Breast epithelium (tissue), 4 donors: Measurements from ENCODE around the gene ALG1L2. TPM values are rescaled to one million over a fixed set of nuclear protein-coding genes. Genes with fewer than 3 reads are reported as not detected.
"Not testable (repeated sequence)": the region's sequence is repeated elsewhere in the genome, so short reads cannot be mapped to it uniquely, and the experiment has no call there.

Experiments used
- DNase-seq, 2 donors: peaks; one replicate each; pipeline ENCODE4 v3.0.0-alpha.2; 2019; ENCODE audit warnings: low spot score in 2 of 2
- H3K27ac ChIP-seq, 2 donors: fragments of 200-600 bp; sonication (generic) in 1 of 2; one replicate each; pipeline ENCODE4 v1.5.1; 2016 to 2019; ENCODE audit warnings: mild to moderate bottlenecking in 1 of 2
- H3K27me3 ChIP-seq, 2 donors: fragments of 200-600 bp; sonication (generic) in 1 of 2; one replicate each; pipeline versions ENCODE4 v1.5.1 to v1.6.0; 2017 to 2019; ENCODE audit warnings: control low read depth in 1 of 2, mild to moderate bottlenecking in 1 of 2
- H3K36me3 ChIP-seq: fragments of 200-600 bp; one replicate; pipeline ENCODE4 v1.5.1; 2019
- H3K4me1 ChIP-seq, 2 donors: fragments of 200-600 bp; sonication (generic); one replicate each; pipeline ENCODE4 v1.5.1; 2016 to 2019; ENCODE audit warnings: control low read depth in 1 of 2
- H3K4me3 ChIP-seq, 3 donors: fragments of 200-600 bp; sonication (generic); 1 replicate in 2 of 3; 2 replicates in 1 of 3; pipeline ENCODE4 v1.5.1; 2016 to 2019; ENCODE audit warnings: mild to moderate bottlenecking in 3 of 3, moderate library complexity in 2 of 3
- H3K9me3 ChIP-seq, 2 donors: fragments of 200-600 bp; sonication (generic) in 1 of 2; one replicate each; pipeline ENCODE4 v1.5.1; 2016 to 2019; ENCODE audit warnings: control low read depth in 1 of 2
- CTCF ChIP-seq, 3 donors: fragments of 450-650 bp; IDR thresholded peaks; one replicate each; pipeline ENCODE4 v1.5.1; 2016 to 2017; ENCODE audit warnings: antibody characterized with exemption in 3 of 3, mild to moderate bottlenecking in 3 of 3, moderate library complexity in 3 of 3
- POLR2A ChIP-seq: fragments of 450-650 bp; IDR thresholded peaks from one replicate; pipeline ENCODE4 v1.6.1; 2016; ENCODE audit warnings: antibody characterized with exemption, mild to moderate bottlenecking, moderate library complexity
- POLR2AphosphoS5 ChIP-seq, 3 donors: sonication (generic); formaldehyde crosslinking; IDR thresholded peaks; one replicate each; pipeline ENCODE4 v1.6.1; 2017; ENCODE audit warnings: antibody characterized with exemption in 3 of 3
- intact Hi-C: fragments of 100-400 bp; cut with DNase I; formaldehyde crosslinking; loops from one replicate; pipeline ENCODE4 v1.15.1; 2023; ENCODE audit warnings: low total_unique reads
- total RNA-seq, 3 donors: library from RNA; depleted of rRNA; stranded (reverse); fragments of >200 nt; gene quantifications; one replicate each; pipeline ENCODE4 v1.1.0, GENCODE V29; 2016

Gene ALG1L2
- total RNA-seq, 3 donors from 2014 or later, result 1.3 TPM; not detected in 2

GRCh38 chr3:130088061-130088460, 6.4 kb downstream of the ALG1L2 start:
- Histone ChIP-seq H3K27me3 (no peaks in the 10 kb centered on the region), H3K36me3 (no peaks in the 10 kb centered on the region), H3K27ac (no peak overlapping the region), H3K9me3 (no peaks in the 10 kb centered on the region), H3K4me3 (no peak overlapping the region), H3K4me1 (no peaks in the 10 kb centered on the region)
- DNase-seq, result no peak
- intact Hi-C loops, result no loop called here
- TF ChIP-seq CTCF (IDR thresholded peaks at IDR 0.05), result no peak

- intact Hi-C loops, H3K9me3 ChIP-seq, H3K4me1 ChIP-seq, H3K4me3 ChIP-seq, H3K36me3 ChIP-seq, DNase-seq, H3K27ac ChIP-seq, H3K27me3 ChIP-seq: not testable (repeated sequence)
Observed at GRCh38 chr3:130090681-130091080, 9.1 kb downstream of the ALG1L2 start.

GRCh38 chr3:130091958-130092357, 10.3 kb downstream of the ALG1L2 start:
- no peak overlapping the region for H3K27ac ChIP-seq
- intact Hi-C loops, result no loop called here
- TF ChIP-seq POLR2AphosphoS5 (IDR thresholded peaks at IDR 0.05) (no peak), POLR2A (no peak), CTCF (IDR thresholded peaks at IDR 0.05) (no peak)
- no peaks in the 10 kb centered on the region for H3K27me3 ChIP-seq
- H3K4me1 ChIP-seq, result no peaks in the 10 kb centered on the region
- no peak for DNase-seq
- no peaks in the 10 kb centered on the region for H3K9me3 ChIP-seq
- no peak overlapping the region for H3K4me3 ChIP-seq
- no peaks in the 10 kb centered on the region for H3K36me3 ChIP-seq

- H3K4me1 ChIP-seq, result no peaks in the 10 kb centered on the region
- intact Hi-C loops, result no loop called here
- TF ChIP-seq CTCF (IDR thresholded peaks at IDR 0.05), result no peak
- TF ChIP-seq POLR2AphosphoS5 (IDR thresholded peaks at IDR 0.05), result no peak
- no peak for TF ChIP-seq POLR2A
- no peaks in the 10 kb centered on the region for H3K27me3 ChIP-seq
- no peaks in the 10 kb centered on the region for H3K9me3 ChIP-seq
- DNase-seq, result no peak
- no peaks in the 10 kb centered on the region for H3K36me3 ChIP-seq
- H3K4me3 ChIP-seq, result no peak overlapping the region
- H3K27ac ChIP-seq, result no peak overlapping the region
Observed at GRCh38 chr3:130093741-130094391, 12.2 kb downstream of the ALG1L2 start.

GRCh38 chr3:130094491-130094941, 12.9 kb downstream of the ALG1L2 start:
- H3K27me3 ChIP-seq, H3K36me3 ChIP-seq, H3K9me3 ChIP-seq, H3K4me1 ChIP-seq, intact Hi-C loops, DNase-seq: not testable (repeated sequence)
- Histone ChIP-seq H3K27ac (peak overlapping the region in 1 of 2 donors; percentile 5), H3K4me3 (peak overlapping the region in 1 of 3 donors; percentile 3)

- H3K27me3 ChIP-seq, H3K36me3 ChIP-seq, H3K4me1 ChIP-seq, intact Hi-C loops, H3K9me3 ChIP-seq: not testable (repeated sequence)
- peak overlapping the region in 1 of 3 donors; percentile 45 for H3K4me3 ChIP-seq
- peak in 1 of 2 donors; percentile 58 for DNase-seq
- peak overlapping the region in 1 of 2 donors; percentile 57 for H3K27ac ChIP-seq
Observed at GRCh38 chr3:130095858-130096257, 14.2 kb downstream of the ALG1L2 start.

- intact Hi-C loops, H3K36me3 ChIP-seq, DNase-seq, H3K4me3 ChIP-seq, H3K27ac ChIP-seq, H3K4me1 ChIP-seq, H3K27me3 ChIP-seq, H3K9me3 ChIP-seq: not testable (repeated sequence)
Observed at GRCh38 chr3:130097096-130097495, 15.5 kb downstream of the ALG1L2 start.
